ENCODE measurements around the gene NAV3. TPM values are rescaled to one million over a fixed set of nuclear protein-coding genes. Genes with fewer than 3 reads are reported as not detected.
A peak's percentile ranks its signal among the peaks of the same experiment; 100 is the strongest.

NAV3 gene
- total and polyA plus RNA-seq, 2 of the 4 experiments (the other 2 are of a cell fraction), result 25.5 to 106 TPM

DNA sequence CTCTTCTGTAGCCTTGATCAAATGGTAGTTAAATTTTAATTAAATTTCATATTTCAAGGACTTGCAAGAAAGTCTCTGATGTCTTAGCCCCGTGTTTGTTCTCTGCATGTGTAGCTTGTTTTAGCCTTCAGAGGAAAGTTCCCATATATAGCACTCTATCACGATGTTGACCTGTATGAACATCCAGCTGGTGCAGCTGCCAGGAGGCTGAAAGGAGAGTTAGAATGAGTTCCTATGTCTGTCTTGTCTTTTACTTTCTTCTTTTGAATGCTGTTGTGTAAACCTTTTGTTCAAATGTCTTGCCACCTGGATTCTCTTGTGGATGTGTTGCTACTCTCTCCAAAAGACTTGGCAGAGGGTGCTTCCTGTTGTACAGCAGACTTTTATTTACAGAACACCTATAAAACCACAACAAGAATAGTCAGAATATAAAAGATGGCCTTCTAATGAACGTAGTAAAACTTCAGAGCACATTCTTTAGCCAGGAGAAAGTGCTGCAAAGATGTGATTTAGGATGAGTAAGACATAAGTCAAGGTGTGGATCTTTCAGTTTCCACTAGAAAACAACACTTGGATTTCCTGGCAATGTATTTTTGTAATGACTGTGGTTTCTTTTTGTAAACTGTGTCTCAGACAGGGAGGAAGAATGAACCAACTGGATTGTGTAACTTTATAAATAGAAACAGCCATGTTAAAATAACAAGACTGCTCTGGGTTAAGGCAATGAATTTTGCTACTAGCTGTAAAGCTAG lies 17.2 kb downstream of the NAV3 start:
- ATAC-seq (ENCODE audit: low read depth) (peak; percentile 90), DNase-seq (peak; percentile 82)

More for the DNA sequence above, 17.2 kb downstream of the NAV3 start:
- Histone ChIP-seq H4K8ac (ENCODE audit: low read depth in 2 of 2, low read length in 2 of 2) (no peak overlapping the region), H3K4me2 (ENCODE audit: low read depth, low read length) (no peak overlapping the region), H3K27me3 (ENCODE audit: control insufficient read depth, insufficient read depth, low read length) (peaks cover 3% of the 10 kb centered on the region), H2BK5ac (ENCODE audit: low read depth, low read length, poor library complexity, severe bottlenecking) (no peak overlapping the region), H3K14ac (replicated peaks; ENCODE audit: low read depth, low read length) (no peak overlapping the region), H3K4ac (ENCODE audit: low read depth, low read length) (no peak overlapping the region), H3K4me1 (ENCODE audit: control insufficient read depth, insufficient read depth, low read length) (no peaks in the 10 kb centered on the region), H2BK120ac (ENCODE audit: low read depth, low read length) (no peak overlapping the region), H3K79me1 (ENCODE audit: low read depth in 1 of 2, low read length in 2 of 2) (no peaks in the 10 kb centered on the region), H4K20me1 (ENCODE audit: insufficient read depth, low read length) (no peaks in the 10 kb centered on the region), H3K9me1 (ENCODE audit: insufficient read depth, low read length) (no peaks in the 10 kb centered on the region), H3K9me3 (ENCODE audit: control insufficient read depth, insufficient read depth, low read length) (no peaks in the 10 kb centered on the region), H3K36me3 (ENCODE audit: control insufficient read depth, insufficient read depth, low read length) (no peaks in the 10 kb centered on the region), H4K91ac (ENCODE audit: insufficient read depth, low read depth, low read length) (no peak overlapping the region), H3K4me3 (ENCODE audit: insufficient read depth, low read depth, low read length) (no peak overlapping the region), H3K9ac (ENCODE audit: low read depth, low read length) (no peak overlapping the region), H3K23ac (ENCODE audit: low read depth, low read length) (no peak overlapping the region), H2BK15ac (ENCODE audit: low read depth, low read length) (no peak overlapping the region), H3K18ac (ENCODE audit: low read depth, low read length) (no peak overlapping the region), H2AFZ (replicated peaks; ENCODE audit: low read length, poor library complexity) (no peak overlapping the region), H2BK20ac (ENCODE audit: low read depth, low read length) (no peak overlapping the region), H4K5ac (ENCODE audit: low read depth, low read length) (no peak overlapping the region), H2AK5ac (ENCODE audit: low read depth, low read length) (no peak overlapping the region), H2AK9ac (replicated peaks; ENCODE audit: low read depth, low read length, poor library complexity) (no peak overlapping the region), H3K56ac (ENCODE audit: extremely low read depth, insufficient read depth, low read length) (no peak overlapping the region), H3K27ac (ENCODE audit: insufficient read depth, low read length) (no peak overlapping the region)
- no CpG with 5 or more reads among the region's 3 CpGs for WGBS, 2 experiments (ENCODE audit: extremely low coverage in 2 of 2, insufficient read length in 1 of 2)
- POLR2A ChIA-PET (ENCODE audit: unreplicated experiment), result interaction anchor here (0.5 kb wide), 1 partner anchor 203 kb away, joined by 4 read pairs; no protein-coding TSS in a partner anchor
- dilution Hi-C loops (cut with HindIII; ENCODE audit: low sequenced_read_pairs, unreplicated experiment), result no loop called here
- CTCF ChIA-PET, result interaction anchor here (0.7 kb wide), 1 partner anchor 13 kb away, joined by 3 read pairs; no protein-coding TSS in a partner anchor
- in situ Hi-C loops (cut with MboI; ENCODE audit: low sequenced_read_pairs), result no loop called here
- TF ChIP-seq MXI1 (IDR thresholded peaks at IDR 0.05; ENCODE audit: borderline replicate concordance, low read depth, low read length), result no peak
- no peak for TF ChIP-seq MAFK (IDR thresholded peaks at IDR 0.05; ENCODE audit: low read depth, low read length)
- TF ChIP-seq SMC3 (IDR thresholded peaks at IDR 0.05; ENCODE audit: low read depth, low read length), result no peak
- TF ChIP-seq, protein P1, sequence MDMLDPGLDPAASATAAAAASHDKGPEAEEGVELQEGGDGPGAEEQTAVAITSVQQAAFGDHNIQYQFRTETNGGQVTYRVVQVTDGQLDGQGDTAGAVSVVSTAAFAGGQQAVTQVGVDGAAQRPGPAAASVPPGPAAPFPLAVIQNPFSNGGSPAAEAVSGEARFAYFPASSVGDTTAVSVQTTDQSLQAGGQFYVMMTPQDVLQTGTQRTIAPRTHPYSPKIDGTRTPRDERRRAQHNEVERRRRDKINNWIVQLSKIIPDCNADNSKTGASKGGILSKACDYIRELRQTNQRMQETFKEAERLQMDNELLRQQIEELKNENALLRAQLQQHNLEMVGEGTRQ (IDR thresholded peaks at IDR 0.05; ENCODE audit: low read depth, low read length), result no peak
- peak; percentile 37; the same call in 1 of the 2 replicates for TF ChIP-seq FOS (IDR thresholded peaks at IDR 0.05; ENCODE audit: low read depth, low read length)
- TF ChIP-seq BHLHE40 (IDR thresholded peaks at IDR 0.05; ENCODE audit: low read depth, low read length), result peak; percentile 54
- peak; percentile 86 for TF ChIP-seq CEBPB (IDR thresholded peaks at IDR 0.05; ENCODE audit: low read depth, low read length)
- intact Hi-C loops (cut with micrococcal nuclease), result no loop called here
- BruUV-seq (replicated peaks), result no TSS peak

All from IMR-90 (cell line).